MCF 10A (cell line): ENCODE data around the gene INO80C. TPM values are rescaled to one million over a fixed set of nuclear protein-coding genes. Genes with fewer than 3 reads are reported as not detected.

Experiments
- BruUV-seq: library from RNA; stranded (reverse); fragments of 400-500 nt; replicated peaks from 2 replicates; lab custom pipeline; 2021; lab: Mats Ljungman, UMichigan
- CTCF ChIA-PET: fragments of 300-600 bp; sonication (Branson Sonifier 250); formaldehyde crosslinking; extraction: SDS; loops from one replicate; lab custom pipeline; 2021; ENCODE audit warnings: antibody characterized with exemption, inconsistent platforms; lab: Yijun Ruan, JAX
- POLR2A ChIA-PET: fragments of 300-600, 350-650 bp; sonication (Branson Sonifier 250); formaldehyde crosslinking; extraction: SDS; loops from one replicate; lab custom pipeline; 2020; ENCODE audit warnings: antibody characterized with exemption, inconsistent platforms; lab: Yijun Ruan, JAX
- DNase-seq: peaks from one replicate; pipeline ENCODE4 v3.0.0-alpha.2; 2018; ENCODE audit not compliant: unreplicated experiment
- H3K27ac Mint-ChIP-seq: one replicate; pipeline ENCODE4 v1.8.0; 2022; ENCODE audit warnings: mild to moderate bottlenecking, low read depth, mixed read lengths; ENCODE audit not compliant: unreplicated experiment
- H3K27me3 Mint-ChIP-seq: one replicate; pipeline ENCODE4 v1.8.0; 2022; ENCODE audit warnings: mixed read lengths; ENCODE audit not compliant: insufficient read depth, unreplicated experiment
- H3K36me3 Mint-ChIP-seq: one replicate; pipeline ENCODE4 v1.8.0; 2022; ENCODE audit warnings: mild to moderate bottlenecking, moderate library complexity, mixed read lengths; ENCODE audit not compliant: insufficient read depth, unreplicated experiment
- H3K4me1 Mint-ChIP-seq: one replicate; pipeline ENCODE4 v1.8.0; 2022; ENCODE audit warnings: mixed read lengths; ENCODE audit not compliant: insufficient read depth, unreplicated experiment
- H3K4me3 Mint-ChIP-seq: one replicate; pipeline ENCODE4 v1.8.0; 2022; ENCODE audit warnings: mild to moderate bottlenecking, moderate library complexity, mixed read lengths; ENCODE audit not compliant: unreplicated experiment
- H3K9me3 Mint-ChIP-seq: one replicate; pipeline ENCODE4 v1.8.0; 2022; ENCODE audit warnings: mixed read lengths; ENCODE audit not compliant: unreplicated experiment
- CTCF ChIP-seq: fragments of 200-600 bp; IDR thresholded peaks from one replicate; pipeline ENCODE4 v1.8.0; 2022; ENCODE audit warnings: antibody characterized with exemption, mild to moderate bottlenecking; ENCODE audit not compliant: unreplicated experiment
- intact Hi-C: fragments of 100-400 bp; cut with micrococcal nuclease; formaldehyde crosslinking; loops from 2 replicates; pipeline ENCODE4 v1.14.1; 2022
- total RNA-seq: library from RNA; stranded (reverse); gene quantifications from 2 replicates; pipeline ENCODE4 v1.2.3, GENCODE V29; 2022

INO80C gene
- total RNA-seq, 1 experiment from 2014 or later, result 32.6 TPM

GRCh38 chr18:35485852-35486251, 11.9 kb downstream of the INO80C start:
- Mint-ChIP-seq H3K9me3 (no peaks in the 10 kb centered on the region), H3K4me1 (peaks cover 13% of the 10 kb centered on the region), H3K36me3 (no peaks in the 10 kb centered on the region), H3K27me3 (no peaks in the 10 kb centered on the region), H3K4me3 (no peak overlapping the region), H3K27ac (no peak overlapping the region)
- BruUV-seq, result no TSS peak
- no peak for DNase-seq
- intact Hi-C loops, result no loop called here
- ChIA-PET CTCF (no interaction called here), POLR2A (no interaction called here)
- TF ChIP-seq CTCF, result no peak

GRCh38 chr18:35484034-35484433, 13.7 kb downstream of the INO80C start:
- Mint-ChIP-seq H3K27me3 (no peaks in the 10 kb centered on the region), H3K9me3 (no peaks in the 10 kb centered on the region), H3K4me3 (no peak overlapping the region), H3K36me3 (peaks cover 3% of the 10 kb centered on the region), H3K27ac (no peak overlapping the region), H3K4me1 (peaks cover 16% of the 10 kb centered on the region)
- no peak for TF ChIP-seq CTCF
- DNase-seq, result no peak
- no TSS peak for BruUV-seq
- CTCF ChIA-PET, result no interaction called here
- intact Hi-C loops, result no loop called here
- POLR2A ChIA-PET, result interaction anchor here (8.0 kb wide), 1 partner anchor 13 kb away, joined by 134 read pairs; the partner anchor contains the start of gene INO80C

- H3K9me3 Mint-ChIP-seq, result no peaks in the 10 kb centered on the region
- H3K27me3 Mint-ChIP-seq, result no peaks in the 10 kb centered on the region
- BruUV-seq, result no TSS peak
- no peak overlapping the region for H3K27ac Mint-ChIP-seq
- ChIA-PET POLR2A (interaction anchor here (1.0 to 8.0 kb wide), 2 partner anchors 15 to 43 kb away, joined by 5 to 134 read pairs; partner anchors contain the start of gene INO80C), CTCF (interaction anchor here (1.2 to 1.3 kb wide), 2 partner anchors 12 to 16 kb away, joined by 3 read pairs; partner anchors contain the start of gene INO80C)
- H3K4me3 Mint-ChIP-seq, result no peak overlapping the region
- intact Hi-C loops, result no loop called here
- no peak for TF ChIP-seq CTCF
- peaks cover 4% of the 10 kb centered on the region for H3K36me3 Mint-ChIP-seq
- DNase-seq, result no peak
- H3K4me1 Mint-ChIP-seq, result peaks cover 32% of the 10 kb centered on the region
Measured at GRCh38 chr18:35481960-35482366, 15.8 kb downstream of the INO80C start.

GRCh38 chr18:35479911-35480586, 17.7 kb downstream of the INO80C start:
- no peak for TF ChIP-seq CTCF
- peaks cover 8% of the 10 kb centered on the region for H3K36me3 Mint-ChIP-seq
- H3K4me3 Mint-ChIP-seq, result no peak overlapping the region
- H3K9me3 Mint-ChIP-seq, result no peaks in the 10 kb centered on the region
- H3K27me3 Mint-ChIP-seq, result no peaks in the 10 kb centered on the region
- intact Hi-C loops, result loop anchor here (2.0 to 5.0 kb wide), 3 partner anchors 23 to 103 kb away; no protein-coding TSS in a partner anchor
- H3K27ac Mint-ChIP-seq, result peak overlapping the region; percentile 86
- POLR2A ChIA-PET, result interaction anchor here (0.6 to 8.0 kb wide), 10 partner anchors 10 to 103 kb away, joined by 3 to 134 read pairs (median 4); partner anchors contain the start of genes GALNT1 and INO80C
- CTCF ChIA-PET, result interaction anchor here (0.6 to 3.0 kb wide), 8 partner anchors 11 to 130 kb away, joined by 3 to 20 read pairs (median 3); no protein-coding TSS in a partner anchor
- H3K4me1 Mint-ChIP-seq, result peaks cover 40% of the 10 kb centered on the region
- BruUV-seq, result no TSS peak
- peak; percentile 42 for DNase-seq
